Astrocyte (in vitro differentiated cells and primary cell): Measurements from ENCODE around the gene LILRB3.

Experiments
- EZH2 ChIP-seq: IDR thresholded peaks from 2 replicates; pipeline ENCODE4 v1.6.1; 2012; ENCODE audit warnings: mild to moderate bottlenecking, low read length, inconsistent platforms; ENCODE audit not compliant: insufficient read depth
- TF ChIP-seq, protein P1 (sequence below): IDR thresholded peaks from 2 replicates; pipeline ENCODE4 v1.5.1; 2011; ENCODE audit warnings: low read depth, mild to moderate bottlenecking, inconsistent platforms, low read length, moderate library complexity; ENCODE audit not compliant: insufficient read depth

GRCh38 chr19:54201980-54202379 is 20.8 kb downstream of the LILRB3 start:
- no peak for TF ChIP-seq EZH2
- TF ChIP-seq, protein P1, sequence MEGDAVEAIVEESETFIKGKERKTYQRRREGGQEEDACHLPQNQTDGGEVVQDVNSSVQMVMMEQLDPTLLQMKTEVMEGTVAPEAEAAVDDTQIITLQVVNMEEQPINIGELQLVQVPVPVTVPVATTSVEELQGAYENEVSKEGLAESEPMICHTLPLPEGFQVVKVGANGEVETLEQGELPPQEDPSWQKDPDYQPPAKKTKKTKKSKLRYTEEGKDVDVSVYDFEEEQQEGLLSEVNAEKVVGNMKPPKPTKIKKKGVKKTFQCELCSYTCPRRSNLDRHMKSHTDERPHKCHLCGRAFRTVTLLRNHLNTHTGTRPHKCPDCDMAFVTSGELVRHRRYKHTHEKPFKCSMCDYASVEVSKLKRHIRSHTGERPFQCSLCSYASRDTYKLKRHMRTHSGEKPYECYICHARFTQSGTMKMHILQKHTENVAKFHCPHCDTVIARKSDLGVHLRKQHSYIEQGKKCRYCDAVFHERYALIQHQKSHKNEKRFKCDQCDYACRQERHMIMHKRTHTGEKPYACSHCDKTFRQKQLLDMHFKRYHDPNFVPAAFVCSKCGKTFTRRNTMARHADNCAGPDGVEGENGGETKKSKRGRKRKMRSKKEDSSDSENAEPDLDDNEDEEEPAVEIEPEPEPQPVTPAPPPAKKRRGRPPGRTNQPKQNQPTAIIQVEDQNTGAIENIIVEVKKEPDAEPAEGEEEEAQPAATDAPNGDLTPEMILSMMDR, result no peak
